RWPE1 (cell line): ENCODE results near the gene MGAT3.

Experiments
- CTCF ChIA-PET: fragments of 350-600 bp; sonication (Branson Sonifier 250); formaldehyde crosslinking; extraction: SDS; loops from one replicate; lab custom pipeline; 2021; lab: Yijun Ruan, JAX
- POLR2A ChIA-PET: fragments of 400-600 bp; formaldehyde crosslinking; extraction: SDS; loops from one replicate; lab custom pipeline; 2020; ENCODE audit warnings: antibody characterized with exemption; ENCODE audit not compliant: low non-redundant PET; lab: Yijun Ruan, JAX
- DNase-seq: peaks from one replicate; pipeline ENCODE4 v3.0.0; 2012; ENCODE audit warnings: low spot score
- H3K27ac ChIP-seq: fragments of 450-650 bp; 2 replicates; pipeline ENCODE4 v1.5.1; 2017
- TF ChIP-seq, protein P1 (sequence below): fragments of 450-650 bp; conservative IDR thresholded peaks from 2 replicates; pipeline ENCODE4 v1.5.1; 2017; ENCODE audit warnings: low read depth, mild to moderate bottlenecking

The MGAT3 gene

GRCh38 chr22:39426380-39427043, 30.3 kb upstream of the MGAT3 start:
- POLR2A ChIA-PET: no interaction called here
- TF ChIP-seq, protein P1, sequence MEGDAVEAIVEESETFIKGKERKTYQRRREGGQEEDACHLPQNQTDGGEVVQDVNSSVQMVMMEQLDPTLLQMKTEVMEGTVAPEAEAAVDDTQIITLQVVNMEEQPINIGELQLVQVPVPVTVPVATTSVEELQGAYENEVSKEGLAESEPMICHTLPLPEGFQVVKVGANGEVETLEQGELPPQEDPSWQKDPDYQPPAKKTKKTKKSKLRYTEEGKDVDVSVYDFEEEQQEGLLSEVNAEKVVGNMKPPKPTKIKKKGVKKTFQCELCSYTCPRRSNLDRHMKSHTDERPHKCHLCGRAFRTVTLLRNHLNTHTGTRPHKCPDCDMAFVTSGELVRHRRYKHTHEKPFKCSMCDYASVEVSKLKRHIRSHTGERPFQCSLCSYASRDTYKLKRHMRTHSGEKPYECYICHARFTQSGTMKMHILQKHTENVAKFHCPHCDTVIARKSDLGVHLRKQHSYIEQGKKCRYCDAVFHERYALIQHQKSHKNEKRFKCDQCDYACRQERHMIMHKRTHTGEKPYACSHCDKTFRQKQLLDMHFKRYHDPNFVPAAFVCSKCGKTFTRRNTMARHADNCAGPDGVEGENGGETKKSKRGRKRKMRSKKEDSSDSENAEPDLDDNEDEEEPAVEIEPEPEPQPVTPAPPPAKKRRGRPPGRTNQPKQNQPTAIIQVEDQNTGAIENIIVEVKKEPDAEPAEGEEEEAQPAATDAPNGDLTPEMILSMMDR: no peak
- CTCF ChIA-PET: no interaction called here
- no peak for DNase-seq
- no peak overlapping the region for H3K27ac ChIP-seq

- H3K27ac ChIP-seq: peak overlapping the region; percentile 3; the same call in 1 of the 2 replicates
- TF ChIP-seq, protein P1: no peak
- ChIA-PET POLR2A (no interaction called here), CTCF (interaction anchor here (0.6 kb wide), 1 partner anchor 44 kb away, joined by 3 read pairs; no protein-coding TSS in a partner anchor)
- DNase-seq: no peak
These were observed 28.8 kb upstream of the MGAT3 start for GRCh38 chr22:39427751-39428596.

GRCh38 chr22:39428597-39429071, 28.2 kb upstream of the MGAT3 start:
- TF ChIP-seq, protein P1: no peak
- ChIA-PET CTCF (no interaction called here), POLR2A (no interaction called here)
- no peak for DNase-seq
- peak overlapping the region; percentile 3; the same call in 1 of the 2 replicates for H3K27ac ChIP-seq

DNA sequence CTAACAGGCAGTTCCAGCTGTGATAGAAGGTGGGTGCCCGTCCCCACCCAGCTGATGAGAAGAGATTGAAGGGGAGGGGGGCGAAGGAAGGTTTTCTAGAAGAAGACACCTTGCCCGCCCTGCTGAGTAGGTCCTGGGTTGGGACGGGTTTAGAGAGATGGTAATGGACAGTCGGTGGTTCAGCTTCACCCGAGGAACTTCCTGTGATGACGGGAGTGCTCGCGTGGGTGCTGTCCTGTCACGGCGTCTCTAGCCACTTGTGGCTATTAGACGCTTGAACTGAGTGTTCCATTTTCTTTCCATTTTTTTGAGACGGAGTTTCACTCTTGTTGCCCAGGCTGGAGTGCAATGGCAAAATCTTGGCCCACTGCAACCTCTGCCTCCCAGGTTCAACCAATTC, 27.6 kb upstream of the MGAT3 start:
- H3K27ac ChIP-seq: peak overlapping the region; percentile 3; the same call in 1 of the 2 replicates
- DNase-seq: no peak
- ChIA-PET CTCF (interaction anchor here (0.6 kb wide), 1 partner anchor 827 kb away, joined by 3 read pairs; no protein-coding TSS in a partner anchor), POLR2A (no interaction called here)
- TF ChIP-seq, protein P1: no peak

DNA sequence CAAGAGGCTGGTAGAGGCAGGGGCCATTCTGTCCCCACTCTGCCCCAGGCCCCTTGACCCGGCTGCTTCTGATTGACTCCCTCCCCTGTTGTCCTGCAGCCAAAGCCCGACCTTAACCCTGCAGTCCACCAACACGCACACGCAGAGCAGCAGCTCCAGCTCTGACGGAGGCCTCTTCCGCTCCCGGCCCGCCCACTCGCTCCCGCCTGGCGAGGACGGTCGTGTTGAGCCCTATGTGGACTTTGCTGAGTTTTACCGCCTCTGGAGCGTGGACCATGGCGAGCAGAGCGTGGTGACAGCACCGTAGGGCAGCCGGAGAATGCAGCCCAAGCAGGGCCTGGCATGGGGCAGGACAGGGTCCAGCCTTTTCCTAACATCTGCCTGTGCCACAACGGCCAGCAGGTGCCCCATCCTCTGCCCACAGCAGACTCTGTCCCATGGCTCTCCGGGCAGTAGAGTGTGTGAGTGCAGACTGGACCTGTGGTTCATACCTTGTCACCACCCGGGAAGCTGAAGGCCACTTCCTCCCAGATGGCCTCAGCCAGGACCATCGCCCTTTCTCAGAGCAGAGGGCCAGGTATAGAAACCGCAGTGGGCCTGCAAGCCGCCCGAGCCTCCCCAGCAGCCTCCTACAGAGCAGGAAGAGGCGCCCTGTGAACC, 26.8 kb upstream of the MGAT3 start:
- H3K27ac ChIP-seq: no peak overlapping the region
- TF ChIP-seq, protein P1: no peak
- DNase-seq: no peak
- CTCF ChIA-PET: no interaction called here
- POLR2A ChIA-PET: no interaction called here

- ChIA-PET CTCF (no interaction called here), POLR2A (no interaction called here)
These were observed 26.1 kb upstream of the MGAT3 start for GRCh38 chr22:39430576-39431150.

More at GRCh38 chr22:39430576-39431150, 26.1 kb upstream of the MGAT3 start:
- TF ChIP-seq, protein P1: no peak
- peak overlapping the region; percentile 31 for H3K27ac ChIP-seq
- DNase-seq: no peak
